Cardiac muscle cell (in vitro differentiated cells and primary cell): ENCODE results near the gene CAD. TPM values are rescaled to one million over a fixed set of nuclear protein-coding genes. Genes with fewer than 3 reads are reported as not detected.

Experiments
- DNase-seq, 2 donors: peaks; one replicate each; pipeline versions ENCODE4 v3.0.0 to v3.0.0-alpha.2; 2010 to 2017; ENCODE audit warnings: low read depth in 1 of 2, low spot score in 1 of 2
- H3K27ac ChIP-seq: fragments of 200-600 bp; sonication (generic); 2 replicates; pipeline ENCODE4 v1.5.1; 2016
- H3K27me3 ChIP-seq: fragments of 200-600 bp; sonication (generic); 2 replicates; pipeline ENCODE4 v1.6.0; 2016; ENCODE audit warnings: control low read depth
- H3K36me3 ChIP-seq: fragments of 200-600 bp; sonication (generic); 2 replicates; pipeline ENCODE4 v1.5.1; 2016; ENCODE audit warnings: control low read depth
- H3K4me1 ChIP-seq: fragments of 200-600 bp; sonication (generic); 2 replicates; pipeline ENCODE4 v1.8.1; 2017; ENCODE audit warnings: low read depth, mild to moderate bottlenecking, mixed run types
- H3K4me3 ChIP-seq: fragments of 200-600 bp; sonication (generic); 2 replicates; pipeline ENCODE4 v1.5.1; 2016; ENCODE audit warnings: mild to moderate bottlenecking
- H3K9me3 ChIP-seq: fragments of 200-600 bp; sonication (generic); 2 replicates; pipeline ENCODE4 v1.5.1; 2017; ENCODE audit warnings: low read depth, mild to moderate bottlenecking, control low read depth
- polyA plus RNA-seq: library from polyadenylated mRNA; unstranded; fragments of >200 nt; fragmentation: Nextera tagmentation; extraction: Ambion mirVana; gene quantifications from 2 replicates; pipeline ENCODE4 v1.2.1, GENCODE V29; 2016
- total RNA-seq: library from RNA; depleted of rRNA; stranded (reverse); fragments of >200 nt; gene quantifications from 2 replicates; pipeline ENCODE4 v1.2.3, GENCODE V29; 2016
- TF ChIP-seq, protein P1 (sequence below): IDR thresholded peaks from 2 replicates; pipeline ENCODE4 v1.5.1; 2012; ENCODE audit warnings: low read depth, mild to moderate bottlenecking, low read length

The CAD gene
- total and polyA plus RNA-seq, 2 experiments from 2014 or later, result 30.1 to 51.7 TPM

GRCh38 chr2:27284996-27285395 is 67.8 kb downstream of the CAD start:
- Histone ChIP-seq H3K9me3 (no peaks in the 10 kb centered on the region), H3K36me3 (no peaks in the 10 kb centered on the region), H3K27ac (no peak overlapping the region), H3K4me3 (no peak overlapping the region), H3K27me3 (no peaks in the 10 kb centered on the region), H3K4me1 (peaks cover 48% of the 10 kb centered on the region)
- DNase-seq, result no peak
- TF ChIP-seq, protein P1, sequence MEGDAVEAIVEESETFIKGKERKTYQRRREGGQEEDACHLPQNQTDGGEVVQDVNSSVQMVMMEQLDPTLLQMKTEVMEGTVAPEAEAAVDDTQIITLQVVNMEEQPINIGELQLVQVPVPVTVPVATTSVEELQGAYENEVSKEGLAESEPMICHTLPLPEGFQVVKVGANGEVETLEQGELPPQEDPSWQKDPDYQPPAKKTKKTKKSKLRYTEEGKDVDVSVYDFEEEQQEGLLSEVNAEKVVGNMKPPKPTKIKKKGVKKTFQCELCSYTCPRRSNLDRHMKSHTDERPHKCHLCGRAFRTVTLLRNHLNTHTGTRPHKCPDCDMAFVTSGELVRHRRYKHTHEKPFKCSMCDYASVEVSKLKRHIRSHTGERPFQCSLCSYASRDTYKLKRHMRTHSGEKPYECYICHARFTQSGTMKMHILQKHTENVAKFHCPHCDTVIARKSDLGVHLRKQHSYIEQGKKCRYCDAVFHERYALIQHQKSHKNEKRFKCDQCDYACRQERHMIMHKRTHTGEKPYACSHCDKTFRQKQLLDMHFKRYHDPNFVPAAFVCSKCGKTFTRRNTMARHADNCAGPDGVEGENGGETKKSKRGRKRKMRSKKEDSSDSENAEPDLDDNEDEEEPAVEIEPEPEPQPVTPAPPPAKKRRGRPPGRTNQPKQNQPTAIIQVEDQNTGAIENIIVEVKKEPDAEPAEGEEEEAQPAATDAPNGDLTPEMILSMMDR, result no peak

DNA sequence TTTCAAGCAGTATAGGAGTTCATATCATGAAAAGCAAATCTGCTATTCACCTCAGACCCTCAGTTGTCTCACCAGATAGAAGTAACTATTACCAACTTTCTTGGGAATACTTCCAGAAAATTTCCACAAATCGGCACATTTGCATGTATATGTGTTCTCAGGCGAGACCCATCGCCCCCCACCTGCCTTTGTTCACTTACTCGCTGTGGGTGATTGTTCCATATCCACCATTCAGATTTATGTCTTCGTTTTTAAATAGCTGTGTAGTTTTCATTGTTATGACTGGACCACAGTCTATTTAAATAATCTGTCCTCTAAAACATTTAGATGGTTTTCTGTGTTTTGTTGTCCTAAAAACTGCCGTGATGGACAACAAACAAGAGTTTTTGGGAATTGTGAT is 68.3 kb downstream of the CAD start:
- Histone ChIP-seq H3K9me3 (no peaks in the 10 kb centered on the region), H3K36me3 (no peaks in the 10 kb centered on the region), H3K4me3 (no peak overlapping the region), H3K4me1 (peaks cover 43% of the 10 kb centered on the region), H3K27me3 (no peaks in the 10 kb centered on the region), H3K27ac (no peak overlapping the region)
- TF ChIP-seq, protein P1, result no peak
- no peak for DNase-seq

GRCh38 chr2:27288610-27289009 is 71.4 kb downstream of the CAD start:
- H3K4me3 ChIP-seq, result no peak overlapping the region
- no peak for DNase-seq
- no peaks in the 10 kb centered on the region for H3K27me3 ChIP-seq
- H3K9me3 ChIP-seq, result no peaks in the 10 kb centered on the region
- H3K4me1 ChIP-seq, result peaks cover 34% of the 10 kb centered on the region
- no peaks in the 10 kb centered on the region for H3K36me3 ChIP-seq
- TF ChIP-seq, protein P1, result no peak
- no peak overlapping the region for H3K27ac ChIP-seq

DNA sequence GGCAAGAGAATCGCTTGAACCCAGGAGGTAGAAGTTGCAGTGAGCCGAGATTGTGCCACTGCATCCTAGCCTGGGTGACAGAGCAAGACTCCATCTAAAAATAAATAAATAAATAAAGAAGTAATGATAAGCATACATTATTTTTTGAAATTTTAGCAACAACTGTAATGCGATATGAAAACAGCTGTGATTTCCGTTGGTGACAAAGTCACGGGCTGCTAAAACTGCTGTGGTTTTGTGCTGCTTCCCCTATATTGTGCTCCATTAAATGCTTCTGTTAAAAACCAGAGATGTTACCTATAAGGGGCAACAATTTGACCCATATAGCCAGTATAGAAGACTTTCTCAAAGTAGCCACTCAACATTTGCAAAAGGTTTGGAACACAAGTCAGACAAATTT is 73.4 kb downstream of the CAD start:
- TF ChIP-seq, protein P1, result no peak
- Histone ChIP-seq H3K27ac (peak overlapping the region; percentile 59), H3K9me3 (no peaks in the 10 kb centered on the region), H3K27me3 (no peaks in the 10 kb centered on the region), H3K4me3 (no peak overlapping the region), H3K4me1 (peaks cover 32% of the 10 kb centered on the region), H3K36me3 (no peaks in the 10 kb centered on the region)
- DNase-seq, result no peak

DNA sequence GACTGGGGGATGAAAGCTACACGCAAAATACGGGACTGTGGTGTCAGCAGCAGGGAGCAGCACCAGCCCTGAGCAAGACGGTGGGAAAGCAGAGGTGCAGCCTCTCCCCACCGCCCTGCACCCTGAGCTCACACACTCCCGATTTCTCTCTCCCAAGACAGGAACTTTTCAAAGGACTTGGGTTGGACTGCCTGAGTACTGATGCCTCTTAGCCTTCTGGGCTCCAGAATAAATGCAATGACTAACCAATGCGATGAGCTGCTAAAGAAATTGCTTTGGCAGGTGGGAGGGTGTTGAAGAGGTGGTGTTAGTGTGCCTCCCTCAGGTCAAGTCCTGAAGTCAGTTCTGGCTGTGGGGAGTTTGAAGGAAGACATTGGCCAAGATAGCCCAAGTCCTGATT is 74.7 kb downstream of the CAD start:
- TF ChIP-seq, protein P1, result no peak
- no peaks in the 10 kb centered on the region for H3K9me3 ChIP-seq
- DNase-seq, result peak in 1 of 2 donors; percentile 51

More for the DNA sequence above, 74.7 kb downstream of the CAD start:
- Histone ChIP-seq H3K36me3 (no peaks in the 10 kb centered on the region), H3K27me3 (no peaks in the 10 kb centered on the region), H3K4me1 (peaks cover 22% of the 10 kb centered on the region), H3K4me3 (no peak overlapping the region), H3K27ac (peak overlapping the region; percentile 59)

Other genes with a start within 250 kb of the CAD start
- 75.9 and 143 TPM in 2 replicates for gene MAPRE3, start 246.7 kb upstream of the CAD start, total RNA-seq
- gene MAPRE3, start 246.7 kb upstream of the CAD start, polyA plus RNA-seq, result 212 TPM in 2 replicates
- gene TMEM214, start 184.4 kb upstream of the CAD start, total RNA-seq, result 38.9 and 48.5 TPM in 2 replicates
- 46.9 and 66.3 TPM in 2 replicates for gene TMEM214, start 184.4 kb upstream of the CAD start, polyA plus RNA-seq
- 52.0 and 52.5 TPM in 2 replicates for gene AGBL5, start 165.7 kb upstream of the CAD start, total RNA-seq
- 67.0 and 77.7 TPM in 2 replicates for gene AGBL5, start 165.7 kb upstream of the CAD start, polyA plus RNA-seq
- 289 and 303 TPM in 2 replicates for gene OST4, start 145.7 kb upstream of the CAD start, total RNA-seq
- gene OST4, start 145.7 kb upstream of the CAD start, polyA plus RNA-seq, result 768 and 779 TPM in 2 replicates
- 18.5 and 20.2 TPM in 2 replicates for gene EMILIN1, start 138.8 kb upstream of the CAD start, total RNA-seq
- 12.2 and 15.6 TPM in 2 replicates for gene EMILIN1, start 138.8 kb upstream of the CAD start, polyA plus RNA-seq
- 9.0 and 9.6 TPM in 2 replicates for gene KHK, start 130.6 kb upstream of the CAD start, total RNA-seq
- gene KHK, start 130.6 kb upstream of the CAD start, polyA plus RNA-seq, result 12.9 and 19.2 TPM in 2 replicates
- 0.48 and 1.8 TPM in 2 replicates for gene CGREF1, start 98.2 kb upstream of the CAD start, total RNA-seq
- 0.55 and 0.99 TPM in 2 replicates for gene CGREF1, start 98.2 kb upstream of the CAD start, polyA plus RNA-seq
- 0.27 and 0.56 TPM in 2 replicates for gene ABHD1, start 93.6 kb upstream of the CAD start, total RNA-seq
- gene ABHD1, start 93.6 kb upstream of the CAD start, polyA plus RNA-seq, result 2.0 and 3.2 TPM in 2 replicates
- gene PREB, start 82.7 kb upstream of the CAD start, total RNA-seq, result 109 and 112 TPM in 2 replicates
- gene PREB, start 82.7 kb upstream of the CAD start, polyA plus RNA-seq, result 91.0 and 130 TPM in 2 replicates
- not detected in 2 replicates for gene PRR30, start 78.0 kb upstream of the CAD start, total RNA-seq
- gene PRR30, start 78.0 kb upstream of the CAD start, polyA plus RNA-seq, result not detected in 2 replicates
- not detected in 2 replicates for gene TCF23, start 68.4 kb upstream of the CAD start, total RNA-seq
- not detected in 2 replicates for gene TCF23, start 68.4 kb upstream of the CAD start, polyA plus RNA-seq
- 177 and 183 TPM in 2 replicates for gene ATRAID, start 5.3 kb upstream of the CAD start, total RNA-seq
- 290 and 372 TPM in 2 replicates for gene ATRAID, start 5.3 kb upstream of the CAD start, polyA plus RNA-seq
- gene SLC5A6, start 5.1 kb upstream of the CAD start, total RNA-seq, result 28.4 and 42.9 TPM in 2 replicates
- gene SLC5A6, start 5.1 kb upstream of the CAD start, polyA plus RNA-seq, result 34.4 and 40.8 TPM in 2 replicates
- gene SLC30A3, start 45.7 kb downstream of the CAD start, total RNA-seq, result 75.1 and 84.7 TPM in 2 replicates
- 111 and 139 TPM in 2 replicates for gene SLC30A3, start 45.7 kb downstream of the CAD start, polyA plus RNA-seq
- gene DNAJC5G, start 58.1 kb downstream of the CAD start, total RNA-seq, result 3.6 and 14.1 TPM in 2 replicates
- 4.4 and 7.5 TPM in 2 replicates for gene DNAJC5G, start 58.1 kb downstream of the CAD start, polyA plus RNA-seq
- 53.1 and 65.9 TPM in 2 replicates for gene TRIM54, start 65.1 kb downstream of the CAD start, total RNA-seq
- gene TRIM54, start 65.1 kb downstream of the CAD start, polyA plus RNA-seq, result 41.6 and 46.7 TPM in 2 replicates
- gene UCN, start 91.1 kb downstream of the CAD start, total RNA-seq, result 6.6 and 14.8 TPM in 2 replicates
- 3.2 and 5.8 TPM in 2 replicates for gene UCN, start 91.1 kb downstream of the CAD start, polyA plus RNA-seq
- 56.3 and 88.7 TPM in 2 replicates for gene MPV17, start 105.7 kb downstream of the CAD start, total RNA-seq
- 70.8 and 90.5 TPM in 2 replicates for gene MPV17, start 105.7 kb downstream of the CAD start, polyA plus RNA-seq
- 35.1 and 38.2 TPM in 2 replicates for gene GTF3C2, start 139.4 kb downstream of the CAD start, total RNA-seq
- 47.7 and 56.8 TPM in 2 replicates for gene GTF3C2, start 139.4 kb downstream of the CAD start, polyA plus RNA-seq
- 30.5 and 41.5 TPM in 2 replicates for gene EIF2B4, start 153.0 kb downstream of the CAD start, total RNA-seq
- gene EIF2B4, start 153.0 kb downstream of the CAD start, polyA plus RNA-seq, result 93.9 and 94.9 TPM in 2 replicates
- gene SNX17, start 153.2 kb downstream of the CAD start, total RNA-seq, result 91.9 and 141 TPM in 2 replicates
- gene SNX17, start 153.2 kb downstream of the CAD start, polyA plus RNA-seq, result 130 and 135 TPM in 2 replicates
- 29.7 and 31.7 TPM in 2 replicates for gene ZNF513, start 163.4 kb downstream of the CAD start, total RNA-seq
- 32.2 and 35.8 TPM in 2 replicates for gene ZNF513, start 163.4 kb downstream of the CAD start, polyA plus RNA-seq
- 96.2 and 101 TPM in 2 replicates for gene PPM1G, start 192.2 kb downstream of the CAD start, total RNA-seq
- 84.8 and 93.0 TPM in 2 replicates for gene PPM1G, start 192.2 kb downstream of the CAD start, polyA plus RNA-seq
- gene NRBP1, start 211.3 kb downstream of the CAD start, total RNA-seq, result 82.1 and 122 TPM in 2 replicates
- gene NRBP1, start 211.3 kb downstream of the CAD start, polyA plus RNA-seq, result 147 and 185 TPM in 2 replicates
- 1.3 and 2.8 TPM in 2 replicates for gene KRTCAP3, start 225.0 kb downstream of the CAD start, total RNA-seq
- 2.0 and 4.9 TPM in 2 replicates for gene KRTCAP3, start 225.0 kb downstream of the CAD start, polyA plus RNA-seq